ENCODE measurements around the gene PACSIN3. TPM values are rescaled to one million over a fixed set of nuclear protein-coding genes. Genes with fewer than 3 reads are reported as not detected.

Gene PACSIN3
- total and polyA plus RNA-seq, 5 donors, result 110 to 156 (median 129) TPM

DNA sequence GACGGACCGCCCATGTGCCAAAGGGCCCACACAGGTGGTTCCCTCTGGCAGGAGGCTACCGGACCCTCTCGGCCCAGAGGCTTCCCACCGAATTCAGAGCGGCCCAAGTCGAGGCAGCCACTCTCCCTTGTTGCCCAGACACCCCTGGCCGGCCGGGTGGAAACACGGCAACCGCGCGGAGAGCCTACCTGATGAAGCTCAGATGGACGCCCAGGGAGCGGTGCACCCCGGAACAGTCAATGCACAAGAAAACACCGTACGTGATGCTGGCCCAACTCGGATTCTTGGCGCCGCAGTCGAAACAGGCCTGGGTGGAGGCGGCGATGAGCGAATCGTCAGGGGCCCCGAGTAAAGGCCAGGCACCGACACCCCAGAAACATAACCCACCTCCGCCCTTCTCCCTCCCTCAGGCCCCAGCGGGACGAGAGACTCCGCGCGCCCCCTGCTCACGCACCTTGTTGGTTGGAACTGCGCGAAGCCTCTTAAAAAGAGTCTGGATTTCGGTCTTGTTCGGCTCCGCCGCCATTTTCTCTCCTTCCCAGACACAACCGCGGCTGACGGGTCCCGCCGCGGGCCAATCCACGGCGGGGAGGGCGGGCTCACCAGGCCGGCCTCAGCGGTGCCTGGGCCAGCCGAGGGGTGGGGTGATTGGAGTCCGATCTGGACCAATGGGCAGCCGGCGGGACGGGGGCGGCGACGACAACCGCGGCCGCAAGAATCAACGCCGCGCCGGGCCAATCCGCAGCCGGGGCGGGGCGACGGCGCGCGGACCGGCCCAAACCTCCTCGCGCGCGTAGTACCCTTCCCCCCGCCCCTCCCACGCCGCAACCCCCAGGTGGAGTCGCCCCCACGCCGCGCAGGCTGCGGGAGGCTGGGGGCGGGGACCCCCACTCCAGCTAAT, 9.7 kb downstream of the PACSIN3 start, which contains the start of gene ARFGAP2:
TSS of gene ARFGAP2 (minus strand) at position 552 of the 901 bp plus-strand sequence. CDS start at position 526, 26 bp downstream.
- Histone ChIP-seq H3K27ac (ENCODE audit: low read length) (peak within 1 kb of the TSS; percentile 99), H3K4me1 (ENCODE audit: control insufficient read depth, insufficient read depth, low read length) (peaks cover 13% of the 10 kb centered on the region), H3K27me3 (ENCODE audit: control insufficient read depth, insufficient read depth) (no peaks in the 10 kb centered on the region), H3K9me3 (ENCODE audit: control insufficient read depth, low read length) (no peaks in the 10 kb centered on the region), H3K4me3 (ENCODE audit: low read length) (peak within 1 kb of the TSS; percentile 82)
- WGBS, result under 1% methylated on average over 89 of the region's 89 CpGs
- ATAC-seq (peak; percentile 95 to 96), DNase-seq (peak; percentile 97 to 99 (median 99))
- intact Hi-C loops (cut with DNase I), result loop anchor here in 2 of 4 donors (2.0 to 5.0 kb wide), 4 partner anchors 86 to 180 kb away; partner anchors contain the start of gene MYBPC3 (in 1 of the 2)

GRCh38 chr11:47175746-47176327, 10.4 kb downstream of the PACSIN3 start:
- peak overlapping the region; percentile 82 for H3K4me3 ChIP-seq (ENCODE audit: low read length)
- no peaks in the 10 kb centered on the region for H3K9me3 ChIP-seq (ENCODE audit: control insufficient read depth, low read length)
- intact Hi-C loops (cut with DNase I), result loop anchor here in 2 of 4 donors (2.0 to 5.0 kb wide), 4 partner anchors 86 to 181 kb away; partner anchors contain the start of gene MYBPC3 (in 1 of the 2)
- H3K4me1 ChIP-seq (ENCODE audit: control insufficient read depth, insufficient read depth, low read length), result peaks cover 13% of the 10 kb centered on the region
- no peaks in the 10 kb centered on the region for H3K27me3 ChIP-seq (ENCODE audit: control insufficient read depth, insufficient read depth)
- ATAC-seq, result no peak
- DNase-seq, result no peak
- WGBS, result 30% methylated on average over 14 of the region's 14 CpGs
- peak overlapping the region; percentile 91 for H3K27ac ChIP-seq (ENCODE audit: low read length)

DNA sequence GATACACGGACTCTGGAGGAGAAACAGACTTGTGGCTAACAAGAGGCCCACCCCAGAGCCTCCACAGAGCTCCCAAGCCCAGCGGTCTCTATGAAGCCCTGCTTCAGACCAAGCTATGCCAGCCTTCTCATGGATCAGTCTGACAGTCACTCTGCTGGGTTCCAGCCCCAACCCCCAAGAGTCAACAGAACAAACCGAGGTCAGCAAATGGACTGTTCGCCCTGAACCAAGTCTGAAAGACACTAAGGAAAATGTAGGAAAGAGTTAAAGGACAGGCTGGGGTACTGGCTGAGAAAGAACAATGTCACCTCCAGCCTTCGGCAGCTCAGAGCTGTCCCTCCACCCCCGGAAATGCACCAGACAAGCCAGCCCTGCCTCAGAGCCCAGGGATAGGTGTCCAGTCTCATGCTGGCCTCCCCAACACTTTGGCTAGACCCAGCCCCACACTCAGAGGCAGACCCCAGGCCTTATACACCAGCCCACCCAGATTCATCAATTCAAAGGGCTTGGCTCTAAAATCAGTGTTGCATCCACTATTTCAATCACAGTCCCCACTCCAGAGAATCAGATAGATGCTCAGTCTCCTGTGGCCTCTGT, 13.4 kb downstream of the PACSIN3 start:
- Histone ChIP-seq H3K27me3 (ENCODE audit: control insufficient read depth, insufficient read depth) (no peaks in the 10 kb centered on the region), H3K4me1 (ENCODE audit: control insufficient read depth, insufficient read depth, low read length) (peaks cover 10% of the 10 kb centered on the region), H3K27ac (ENCODE audit: low read length) (no peak overlapping the region), H3K9me3 (ENCODE audit: control insufficient read depth, low read length) (no peaks in the 10 kb centered on the region), H3K4me3 (ENCODE audit: low read length) (no peak overlapping the region)
- DNase-seq (no peak), ATAC-seq (no peak)
- intact Hi-C loops (cut with DNase I), result no loop called here
- 68% methylated on average over 6 of the region's 6 CpGs for WGBS

DNA sequence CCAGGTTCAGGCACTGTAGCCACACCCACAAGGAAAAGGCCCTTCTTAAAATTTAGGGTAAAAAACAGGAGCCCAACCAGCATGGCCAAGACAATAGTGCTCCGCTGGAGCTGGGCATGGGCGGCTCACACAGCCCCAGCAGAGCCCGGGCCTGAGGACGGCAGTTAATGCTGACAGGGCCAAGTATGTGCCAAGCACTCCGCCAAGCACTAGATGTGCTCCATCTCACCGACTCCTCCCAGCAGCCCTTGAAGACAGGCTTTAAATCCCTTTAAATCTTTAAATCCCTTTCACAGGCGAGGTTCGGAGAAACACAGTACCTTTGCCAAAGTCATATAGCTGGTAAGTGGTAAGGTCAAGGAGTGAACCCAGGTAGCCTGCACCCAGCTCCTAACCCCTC, 14.4 kb downstream of the PACSIN3 start:
- no peaks in the 10 kb centered on the region for H3K27me3 ChIP-seq (ENCODE audit: control insufficient read depth, insufficient read depth)
- DNase-seq, result no peak
- no peak overlapping the region for H3K4me3 ChIP-seq (ENCODE audit: low read length)
- H3K27ac ChIP-seq (ENCODE audit: low read length), result no peak overlapping the region
- intact Hi-C loops (cut with DNase I), result no loop called here
- peaks cover 6% of the 10 kb centered on the region for H3K4me1 ChIP-seq (ENCODE audit: control insufficient read depth, insufficient read depth, low read length)
- H3K9me3 ChIP-seq (ENCODE audit: control insufficient read depth, low read length), result no peaks in the 10 kb centered on the region
- ATAC-seq, result no peak
- WGBS, result 77% methylated on average over 8 of the region's 8 CpGs

GRCh38 chr11:47171061-47171838, 15.0 kb downstream of the PACSIN3 start:
- H3K4me1 ChIP-seq (ENCODE audit: control insufficient read depth, insufficient read depth, low read length), result peaks cover 6% of the 10 kb centered on the region
- intact Hi-C loops (cut with DNase I), result no loop called here
- 90% methylated on average over 16 of the region's 16 CpGs for WGBS
- H3K9me3 ChIP-seq (ENCODE audit: control insufficient read depth, low read length), result no peaks in the 10 kb centered on the region
- no peak for DNase-seq
- H3K4me3 ChIP-seq (ENCODE audit: low read length), result no peak overlapping the region
- no peak overlapping the region for H3K27ac ChIP-seq (ENCODE audit: low read length)
- no peaks in the 10 kb centered on the region for H3K27me3 ChIP-seq (ENCODE audit: control insufficient read depth, insufficient read depth)
- ATAC-seq, result no peak

- ATAC-seq, result no peak
- H3K4me3 ChIP-seq (ENCODE audit: low read length), result no peak overlapping the region
- peak in 1 of 3 donors; percentile 33 for DNase-seq
- WGBS, result 91% methylated on average over 5 of the region's 5 CpGs
- H3K9me3 ChIP-seq (ENCODE audit: control insufficient read depth, low read length), result no peaks in the 10 kb centered on the region
- no peak overlapping the region for H3K27ac ChIP-seq (ENCODE audit: low read length)
- intact Hi-C loops (cut with DNase I), result no loop called here
- H3K27me3 ChIP-seq (ENCODE audit: control insufficient read depth, insufficient read depth), result no peaks in the 10 kb centered on the region
- H3K4me1 ChIP-seq (ENCODE audit: control insufficient read depth, insufficient read depth, low read length), result no peaks in the 10 kb centered on the region
These were observed 19.9 kb downstream of the PACSIN3 start for GRCh38 chr11:47166368-47166767.

GRCh38 chr11:47165253-47165840, 20.9 kb downstream of the PACSIN3 start:
- Histone ChIP-seq H3K9me3 (ENCODE audit: control insufficient read depth, low read length) (no peaks in the 10 kb centered on the region), H3K27ac (ENCODE audit: low read length) (no peak overlapping the region), H3K27me3 (ENCODE audit: control insufficient read depth, insufficient read depth) (no peaks in the 10 kb centered on the region), H3K4me3 (ENCODE audit: low read length) (no peak overlapping the region), H3K4me1 (ENCODE audit: control insufficient read depth, insufficient read depth, low read length) (no peaks in the 10 kb centered on the region)
- ATAC-seq (no peak), DNase-seq (peak in 1 of 3 donors; percentile 21)
- WGBS, result 87% methylated on average over 16 of the region's 16 CpGs
- intact Hi-C loops (cut with DNase I), result no loop called here

DNA sequence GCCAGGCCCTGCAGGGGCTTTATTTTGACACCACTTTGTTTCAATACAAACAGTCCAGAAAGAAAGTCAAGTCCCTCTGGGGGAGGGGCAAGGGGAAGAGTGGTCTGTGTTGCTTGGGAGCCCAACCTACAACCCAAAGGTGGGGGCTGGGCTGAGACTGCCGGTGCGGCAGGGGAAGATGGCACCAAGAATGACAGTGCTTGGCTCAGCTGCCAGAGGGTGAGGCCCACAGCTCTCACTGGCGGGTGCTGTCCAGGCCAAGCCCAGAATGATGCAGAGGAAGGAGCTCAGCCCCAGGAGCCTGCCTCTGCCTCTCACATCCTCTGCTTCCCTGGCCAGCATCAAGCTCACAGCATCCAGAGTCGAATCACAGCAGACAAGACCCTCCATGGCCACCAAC, 21.9 kb downstream of the PACSIN3 start:
- 52% methylated on average over 4 of the region's 4 CpGs for WGBS
- intact Hi-C loops (cut with DNase I), result no loop called here
- Histone ChIP-seq H3K27me3 (ENCODE audit: control insufficient read depth, insufficient read depth) (no peaks in the 10 kb centered on the region), H3K4me1 (ENCODE audit: control insufficient read depth, insufficient read depth, low read length) (no peaks in the 10 kb centered on the region), H3K27ac (ENCODE audit: low read length) (no peak overlapping the region), H3K9me3 (ENCODE audit: control insufficient read depth, low read length) (no peaks in the 10 kb centered on the region), H3K4me3 (ENCODE audit: low read length) (no peak overlapping the region)
- ATAC-seq (no peak), DNase-seq (peak in 2 of 3 donors; percentile 39 to 60)

DNA sequence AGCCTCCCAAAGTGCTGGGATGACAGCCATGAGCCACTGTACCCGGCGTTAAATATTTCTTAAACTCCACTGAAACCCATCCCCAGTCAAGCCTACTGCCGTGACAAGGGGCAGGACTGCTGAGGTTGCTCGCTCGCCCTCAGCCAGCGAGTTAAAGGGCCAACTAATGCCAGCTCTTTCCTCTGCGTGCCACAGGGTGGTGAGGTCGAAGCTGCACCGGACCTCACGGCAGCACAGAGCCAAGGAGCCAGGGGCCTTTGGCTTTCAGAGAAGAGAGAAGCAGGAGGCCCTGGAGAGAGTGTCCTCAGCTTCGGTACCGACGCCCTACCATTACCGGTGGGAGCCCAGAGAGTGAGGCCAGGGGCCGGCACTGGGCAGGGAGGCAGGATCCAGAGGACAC, 22.3 kb downstream of the PACSIN3 start:
- H3K4me1 ChIP-seq (ENCODE audit: control insufficient read depth, insufficient read depth, low read length), result no peaks in the 10 kb centered on the region
- no peaks in the 10 kb centered on the region for H3K9me3 ChIP-seq (ENCODE audit: control insufficient read depth, low read length)
- no peak overlapping the region for H3K27ac ChIP-seq (ENCODE audit: low read length)
- intact Hi-C loops (cut with DNase I), result no loop called here
- no peaks in the 10 kb centered on the region for H3K27me3 ChIP-seq (ENCODE audit: control insufficient read depth, insufficient read depth)
- ATAC-seq (no peak), DNase-seq (peak in 2 of 3 donors; percentile 18 to 30)
- no peak overlapping the region for H3K4me3 ChIP-seq (ENCODE audit: low read length)
- 82% methylated on average over 15 of the region's 15 CpGs for WGBS

DNA sequence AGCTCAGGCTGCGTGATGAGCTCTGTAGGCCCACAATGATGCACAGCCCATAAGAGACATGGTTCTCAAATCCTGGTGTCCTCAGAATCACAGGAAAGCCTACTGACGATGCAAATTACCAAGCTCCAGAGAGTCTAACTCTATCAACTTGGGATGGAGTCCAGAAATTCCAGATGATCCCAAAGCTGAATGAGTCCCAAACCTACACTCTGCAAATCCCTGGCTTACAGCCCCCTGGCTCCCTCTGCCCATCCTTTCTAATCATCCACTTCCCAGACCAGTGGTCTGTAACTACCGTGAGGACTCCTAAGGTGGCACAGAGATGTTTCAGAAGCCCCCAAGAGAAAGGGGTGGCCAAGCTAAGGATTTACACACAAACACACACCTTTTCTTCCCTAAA, 23.0 kb downstream of the PACSIN3 start:
- H3K27ac ChIP-seq (ENCODE audit: low read length), result no peak overlapping the region
- 21% methylated on average over 3 of the region's 3 CpGs for WGBS
- intact Hi-C loops (cut with DNase I), result no loop called here
- peak in 1 of 3 donors; percentile 6 for DNase-seq
- no peaks in the 10 kb centered on the region for H3K27me3 ChIP-seq (ENCODE audit: control insufficient read depth, insufficient read depth)
- H3K4me1 ChIP-seq (ENCODE audit: control insufficient read depth, insufficient read depth, low read length), result no peaks in the 10 kb centered on the region
- H3K9me3 ChIP-seq (ENCODE audit: control insufficient read depth, low read length), result no peaks in the 10 kb centered on the region
- no peak overlapping the region for H3K4me3 ChIP-seq (ENCODE audit: low read length)
- no peak for ATAC-seq

Data from right cardiac atrium (tissue), 5 donors.